ENCODE measurements around the gene ADGRF1.
"Not testable (repeated sequence)": the region's sequence is repeated elsewhere in the genome, so short reads cannot be mapped to it uniquely, and the experiment has no call there.

Gene ADGRF1

DNA sequence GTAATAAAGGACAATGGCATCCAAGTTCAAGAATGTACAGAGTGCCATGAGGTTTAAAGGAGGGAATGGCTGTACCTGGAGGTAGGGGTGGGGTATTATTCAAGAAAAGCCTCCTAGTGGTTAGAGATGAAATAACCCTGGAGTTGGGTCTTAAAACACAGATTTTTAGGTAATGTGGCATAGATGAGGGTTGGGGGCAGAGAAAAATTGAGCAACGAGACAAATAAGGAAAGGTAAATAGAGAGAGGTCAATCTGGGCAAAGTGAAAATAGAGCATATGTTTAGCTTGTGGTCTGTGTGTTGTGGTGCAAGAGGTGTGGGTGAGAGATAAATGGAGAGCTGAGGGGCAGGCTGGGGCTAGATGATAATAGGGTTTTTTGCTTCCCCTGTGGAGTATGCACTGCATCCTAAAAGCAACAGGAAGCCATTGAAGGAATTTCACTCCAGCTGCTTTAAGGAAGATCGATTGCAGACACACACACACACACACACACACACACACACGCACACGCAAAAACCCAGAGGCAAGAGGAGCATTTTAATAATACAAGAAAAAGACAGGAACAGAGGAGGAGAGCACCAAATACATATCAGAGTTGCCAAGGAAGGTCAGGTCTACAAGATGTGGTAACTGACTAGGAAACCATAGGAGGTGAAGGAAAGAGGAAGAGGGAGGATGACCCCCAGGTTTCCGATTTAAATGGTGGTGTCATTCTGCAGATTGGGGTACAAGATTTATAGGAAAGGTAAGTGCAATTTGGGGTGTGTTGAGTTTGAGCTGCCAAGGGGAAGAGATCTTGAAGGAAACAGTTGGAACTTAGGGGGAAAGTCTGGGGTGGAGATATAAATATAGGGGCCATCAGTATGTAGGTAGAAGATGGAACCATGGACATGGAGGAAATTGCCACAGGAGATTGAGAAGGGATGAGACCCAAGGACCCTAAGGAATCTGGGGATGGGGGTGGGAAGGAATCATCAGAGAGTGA, 31.3 kb upstream of the ADGRF1 start:
- Histone ChIP-seq H3K36me3 (replicated peaks) (no peaks in the 10 kb centered on the region), H3K9me3 (no peaks in the 10 kb centered on the region), H3K4me3 (no peak overlapping the region), H3K27me3 (ENCODE audit: low read depth) (peaks cover 6% of the 10 kb centered on the region), H3K4me1 (no peaks in the 10 kb centered on the region)
- in situ Hi-C loops (cut with MboI; ENCODE audit: low sequenced_read_pairs): no loop called here
- DNase-seq (ENCODE audit: low spot score in 2 of 2): no peak

DNA sequence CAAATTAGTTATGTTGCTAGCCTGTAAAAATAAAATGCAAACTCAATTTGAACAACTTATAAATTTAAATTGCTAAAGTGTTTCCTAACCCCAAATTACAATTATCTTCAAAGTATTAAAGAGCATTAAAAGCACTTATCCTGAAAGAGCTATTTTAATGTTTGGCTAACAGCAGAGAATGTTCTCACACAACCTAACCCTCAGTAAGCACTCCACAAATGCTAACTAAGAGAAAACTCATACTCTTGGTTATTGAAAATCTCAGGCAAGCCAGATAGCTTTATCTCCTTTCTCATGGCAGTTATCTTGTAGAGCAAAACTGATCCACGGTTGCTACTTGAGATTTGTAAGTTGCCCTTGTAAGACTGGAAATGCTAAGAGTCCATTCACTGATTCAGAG, 30.5 kb upstream of the ADGRF1 start:
- no peaks in the 10 kb centered on the region for H3K9me3 ChIP-seq
- no peak overlapping the region for H3K4me3 ChIP-seq
- H3K27me3 ChIP-seq (ENCODE audit: low read depth): peaks cover 6% of the 10 kb centered on the region
- no peak for DNase-seq (ENCODE audit: low spot score in 2 of 2)
- H3K36me3 ChIP-seq (replicated peaks): no peaks in the 10 kb centered on the region
- in situ Hi-C loops (cut with MboI; ENCODE audit: low sequenced_read_pairs): no loop called here
- H3K4me1 ChIP-seq: no peaks in the 10 kb centered on the region

DNA sequence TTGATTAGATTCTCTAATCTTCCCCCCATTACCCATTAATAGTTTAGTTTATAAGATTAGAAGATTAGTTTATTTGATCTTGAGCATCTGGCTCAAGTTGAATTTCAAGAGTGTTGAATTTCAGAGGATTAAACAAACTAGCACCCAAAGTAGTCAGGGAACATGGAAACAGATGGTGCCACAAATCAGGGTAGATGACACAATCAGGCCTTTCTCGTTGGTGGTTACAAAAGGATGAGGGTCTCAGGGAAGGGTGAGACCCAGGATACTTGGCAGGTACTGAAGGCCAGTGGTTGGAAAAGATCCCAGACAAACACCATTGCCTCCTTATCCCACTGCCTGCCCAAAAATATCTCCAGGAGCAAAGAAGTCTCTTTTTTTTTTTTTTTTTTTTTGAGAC, 29.5 kb upstream of the ADGRF1 start:
- Histone ChIP-seq H3K4me3 (no peak overlapping the region), H3K9me3 (no peaks in the 10 kb centered on the region), H3K36me3 (replicated peaks) (no peaks in the 10 kb centered on the region), H3K4me1 (no peaks in the 10 kb centered on the region), H3K27me3 (ENCODE audit: low read depth) (no peaks in the 10 kb centered on the region; the same call in 1 of the 2 replicates)
- DNase-seq (ENCODE audit: low spot score in 2 of 2): no peak
- in situ Hi-C loops (cut with MboI; ENCODE audit: low sequenced_read_pairs): no loop called here

DNA sequence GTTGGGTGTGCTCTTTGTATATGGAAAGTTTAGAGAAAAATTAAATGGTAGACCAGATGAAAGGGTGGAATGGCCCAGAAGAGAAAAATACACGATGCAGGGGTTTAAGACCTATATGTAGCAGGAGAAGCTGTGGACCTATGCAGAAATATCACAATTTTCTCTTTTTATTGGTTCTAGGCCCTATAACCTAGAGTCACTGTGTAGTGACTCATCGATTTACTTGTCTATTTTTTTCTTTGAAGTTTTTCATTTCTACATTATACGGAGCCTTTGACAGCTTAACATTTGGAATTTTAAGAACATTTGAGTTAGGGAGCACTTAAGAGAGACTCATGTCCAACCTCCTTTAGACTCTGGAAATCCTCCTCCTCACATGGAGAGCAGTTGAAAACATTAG, 28.3 kb upstream of the ADGRF1 start:
- in situ Hi-C loops (cut with MboI; ENCODE audit: low sequenced_read_pairs): no loop called here
- H3K9me3 ChIP-seq: no peaks in the 10 kb centered on the region
- no peaks in the 10 kb centered on the region for H3K4me1 ChIP-seq
- H3K36me3 ChIP-seq (replicated peaks): no peaks in the 10 kb centered on the region
- no peak for DNase-seq (ENCODE audit: low spot score in 2 of 2)
- H3K4me3 ChIP-seq: no peak overlapping the region
- no peaks in the 10 kb centered on the region for H3K27me3 ChIP-seq (ENCODE audit: low read depth)

DNA sequence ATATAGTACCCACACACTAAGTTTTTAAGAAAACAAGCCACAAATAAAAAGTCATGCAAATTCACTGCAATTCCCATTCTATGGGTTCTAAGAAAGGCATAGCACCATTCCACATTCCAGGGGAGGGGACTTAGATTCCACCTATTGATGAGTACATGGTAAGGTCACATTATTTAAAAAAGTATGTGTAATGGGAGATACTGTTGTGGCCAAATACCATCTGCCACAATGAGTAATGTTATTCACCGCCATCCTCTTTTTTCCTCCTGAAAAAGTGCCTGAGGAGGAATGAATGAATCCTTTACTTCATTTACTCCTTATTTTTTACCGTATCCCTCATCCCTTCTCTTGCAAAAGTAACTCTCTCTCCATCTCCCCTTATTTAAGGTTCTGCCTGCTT, 27.0 kb upstream of the ADGRF1 start:
- no peaks in the 10 kb centered on the region for H3K9me3 ChIP-seq
- H3K27me3 ChIP-seq (ENCODE audit: low read depth): no peaks in the 10 kb centered on the region
- DNase-seq (ENCODE audit: low spot score in 2 of 2): no peak
- no peaks in the 10 kb centered on the region for H3K4me1 ChIP-seq
- no peak overlapping the region for H3K4me3 ChIP-seq
- no peaks in the 10 kb centered on the region for H3K36me3 ChIP-seq (replicated peaks)
- in situ Hi-C loops (cut with MboI; ENCODE audit: low sequenced_read_pairs): no loop called here

DNA sequence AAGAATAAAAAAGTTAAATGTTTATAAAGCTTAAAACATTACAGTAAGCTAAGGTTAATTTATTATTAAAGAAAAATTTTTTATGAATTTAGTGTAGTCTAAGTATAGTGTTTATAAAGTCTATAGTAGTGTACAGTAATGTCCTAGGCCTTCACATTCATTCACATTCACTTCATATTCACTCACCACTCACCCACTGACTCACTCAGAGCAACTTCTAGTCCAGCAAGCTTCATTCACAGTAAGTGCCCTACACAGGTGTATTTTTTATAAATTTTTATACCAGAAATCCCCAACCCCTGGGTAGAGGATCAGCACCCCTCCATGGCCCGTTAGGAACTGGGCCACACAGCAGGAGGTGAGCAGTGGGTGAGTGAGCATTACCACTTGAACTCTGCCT, 24.3 kb upstream of the ADGRF1 start:
- H3K9me3 ChIP-seq: no peaks in the 10 kb centered on the region
- H3K4me3 ChIP-seq: no peak overlapping the region
- H3K36me3 ChIP-seq (replicated peaks): no peaks in the 10 kb centered on the region
- no peak for DNase-seq (ENCODE audit: low spot score in 2 of 2)
- no peaks in the 10 kb centered on the region for H3K4me1 ChIP-seq
- no peaks in the 10 kb centered on the region for H3K27me3 ChIP-seq (ENCODE audit: low read depth)
- in situ Hi-C loops (cut with MboI; ENCODE audit: low sequenced_read_pairs): no loop called here

DNA sequence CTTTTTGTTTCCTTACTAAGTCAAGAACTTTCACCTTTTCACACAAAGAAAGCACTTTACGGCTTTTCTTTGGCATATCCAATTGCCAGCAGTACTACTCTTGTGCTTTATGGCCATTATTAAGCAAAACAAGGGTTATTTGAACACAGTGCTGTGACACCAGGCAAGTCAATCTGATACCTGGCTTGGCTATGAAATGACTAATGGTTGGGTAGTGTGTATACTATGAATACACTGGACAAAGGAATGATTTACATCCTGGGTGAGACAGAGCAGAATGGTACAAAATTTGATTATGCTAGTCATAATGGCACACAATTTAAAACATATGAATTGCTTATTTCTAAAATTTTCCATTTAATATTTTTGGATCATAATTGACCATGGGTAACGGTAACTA, 22.1 kb upstream of the ADGRF1 start:
- DNase-seq (ENCODE audit: low spot score in 2 of 2): no peak
- in situ Hi-C loops (cut with MboI; ENCODE audit: low sequenced_read_pairs): no loop called here
- Histone ChIP-seq H3K27me3 (ENCODE audit: low read depth) (no peaks in the 10 kb centered on the region), H3K4me1 (no peaks in the 10 kb centered on the region), H3K36me3 (replicated peaks) (no peaks in the 10 kb centered on the region), H3K4me3 (no peak overlapping the region), H3K9me3 (no peaks in the 10 kb centered on the region)

DNA sequence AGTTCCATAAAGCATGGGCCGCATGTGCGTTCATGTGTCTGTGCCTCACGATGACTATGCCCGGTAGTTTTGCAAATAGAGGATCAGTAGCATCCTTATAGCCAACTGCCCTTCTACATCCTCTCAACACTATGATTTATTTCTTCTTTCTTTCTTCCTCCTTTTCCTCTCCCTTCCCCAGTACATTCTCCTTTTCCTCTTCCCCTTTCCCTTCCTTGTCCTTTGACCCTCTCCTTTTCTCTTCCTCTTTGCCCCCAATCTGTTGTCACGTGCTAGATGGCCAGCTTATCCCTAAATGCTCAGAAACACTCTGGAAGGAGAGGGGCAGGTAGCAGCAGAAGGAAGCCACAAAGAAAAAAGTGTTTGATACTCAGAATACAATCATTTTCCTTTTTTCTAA, 20.2 kb upstream of the ADGRF1 start:
- Histone ChIP-seq H3K4me3 (no peak overlapping the region), H3K4me1 (no peaks in the 10 kb centered on the region), H3K27me3 (ENCODE audit: low read depth) (no peaks in the 10 kb centered on the region), H3K36me3 (replicated peaks) (no peaks in the 10 kb centered on the region), H3K9me3 (no peaks in the 10 kb centered on the region)
- in situ Hi-C loops (cut with MboI; ENCODE audit: low sequenced_read_pairs): no loop called here
- no peak for DNase-seq (ENCODE audit: low spot score in 2 of 2)

DNA sequence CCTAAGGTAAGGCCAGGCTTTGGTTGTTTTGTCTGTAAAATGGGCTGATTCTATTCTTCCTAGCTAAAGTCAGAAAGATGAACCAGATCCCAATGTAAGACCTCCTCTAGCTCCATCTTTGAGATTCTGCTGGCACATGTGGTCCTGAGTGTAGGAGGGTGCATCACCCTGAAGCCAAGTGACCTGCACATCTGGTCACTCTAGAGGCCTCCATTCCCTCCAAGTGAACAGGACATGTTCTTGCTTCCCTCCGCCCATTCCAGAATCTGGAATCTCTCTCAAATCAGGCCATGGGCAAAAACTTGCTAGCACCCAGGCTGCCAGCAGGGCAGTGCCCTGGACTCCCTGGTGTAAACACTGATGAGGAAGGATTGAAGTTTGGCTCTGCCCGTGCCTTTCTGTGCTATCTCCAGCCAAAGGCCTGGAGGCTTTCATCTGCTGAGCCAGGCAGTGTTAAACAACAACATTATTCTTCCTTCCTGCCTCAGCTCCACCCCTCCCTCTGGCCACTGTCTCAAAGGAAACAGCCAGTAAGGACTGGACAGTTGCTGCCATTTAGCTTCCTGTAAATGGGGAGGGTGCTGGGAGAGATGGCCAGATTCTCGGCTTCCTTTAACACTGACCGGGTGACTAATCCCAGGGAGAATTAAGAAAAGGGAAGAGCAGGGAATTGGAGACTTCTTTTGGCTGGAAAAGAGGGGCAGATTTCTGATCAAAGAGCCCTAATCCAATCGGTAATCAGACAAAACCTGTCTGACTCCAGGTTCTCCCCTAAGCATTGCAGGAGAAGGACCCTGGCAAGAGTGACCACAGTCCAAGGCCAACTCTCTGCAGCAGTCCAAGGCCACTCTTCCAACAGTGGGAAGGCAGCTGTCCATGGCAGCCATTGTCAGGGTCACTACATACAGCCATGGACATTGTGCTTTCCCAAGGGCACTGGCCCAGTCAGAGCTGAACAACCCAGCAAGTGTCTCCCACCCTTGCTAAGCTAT, 19.5 kb upstream of the ADGRF1 start:
- DNase-seq (ENCODE audit: low spot score in 2 of 2): no peak
- in situ Hi-C loops (cut with MboI; ENCODE audit: low sequenced_read_pairs): no loop called here
- Histone ChIP-seq H3K27me3 (ENCODE audit: low read depth) (no peaks in the 10 kb centered on the region), H3K9me3 (no peaks in the 10 kb centered on the region), H3K4me1 (no peaks in the 10 kb centered on the region), H3K36me3 (replicated peaks) (no peaks in the 10 kb centered on the region), H3K4me3 (no peak overlapping the region)

DNA sequence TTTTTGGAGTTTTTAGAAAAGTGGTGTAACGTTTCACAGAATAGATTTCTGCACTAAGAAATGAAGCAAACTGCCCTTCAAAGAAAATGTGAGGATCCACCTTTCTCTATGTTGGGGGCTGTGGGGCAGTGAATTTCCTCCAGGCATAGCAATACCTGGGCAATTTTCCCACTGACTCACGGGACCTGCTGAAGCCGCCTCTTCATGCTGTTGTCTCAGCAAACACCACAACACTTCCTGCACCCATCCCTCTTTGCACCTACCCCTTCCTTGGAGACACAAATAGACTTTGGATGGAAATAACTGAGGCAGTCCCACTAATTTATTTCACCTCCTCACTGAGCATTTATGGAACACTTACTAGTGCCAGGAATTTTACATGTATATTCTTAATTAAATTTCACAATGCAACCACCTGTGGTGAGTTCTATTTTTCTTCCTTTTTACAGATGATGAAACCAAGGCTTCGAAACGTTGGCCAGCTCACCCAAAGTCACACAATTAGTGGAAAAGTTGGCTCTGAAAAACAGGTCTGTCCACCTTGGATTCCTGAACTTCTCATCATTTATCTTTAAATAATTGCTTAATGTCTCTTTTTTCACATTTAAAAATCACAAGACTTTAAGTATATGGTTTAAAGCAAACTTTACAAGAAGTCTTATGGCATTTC, 17.2 kb upstream of the ADGRF1 start:
- H3K9me3 ChIP-seq: no peaks in the 10 kb centered on the region
- no peaks in the 10 kb centered on the region for H3K4me1 ChIP-seq
- in situ Hi-C loops (cut with MboI; ENCODE audit: low sequenced_read_pairs): no loop called here
- no peak overlapping the region for H3K4me3 ChIP-seq
- no peaks in the 10 kb centered on the region for H3K36me3 ChIP-seq (replicated peaks)
- DNase-seq (ENCODE audit: low spot score in 2 of 2): no peak
- no peaks in the 10 kb centered on the region for H3K27me3 ChIP-seq (ENCODE audit: low read depth)

DNA sequence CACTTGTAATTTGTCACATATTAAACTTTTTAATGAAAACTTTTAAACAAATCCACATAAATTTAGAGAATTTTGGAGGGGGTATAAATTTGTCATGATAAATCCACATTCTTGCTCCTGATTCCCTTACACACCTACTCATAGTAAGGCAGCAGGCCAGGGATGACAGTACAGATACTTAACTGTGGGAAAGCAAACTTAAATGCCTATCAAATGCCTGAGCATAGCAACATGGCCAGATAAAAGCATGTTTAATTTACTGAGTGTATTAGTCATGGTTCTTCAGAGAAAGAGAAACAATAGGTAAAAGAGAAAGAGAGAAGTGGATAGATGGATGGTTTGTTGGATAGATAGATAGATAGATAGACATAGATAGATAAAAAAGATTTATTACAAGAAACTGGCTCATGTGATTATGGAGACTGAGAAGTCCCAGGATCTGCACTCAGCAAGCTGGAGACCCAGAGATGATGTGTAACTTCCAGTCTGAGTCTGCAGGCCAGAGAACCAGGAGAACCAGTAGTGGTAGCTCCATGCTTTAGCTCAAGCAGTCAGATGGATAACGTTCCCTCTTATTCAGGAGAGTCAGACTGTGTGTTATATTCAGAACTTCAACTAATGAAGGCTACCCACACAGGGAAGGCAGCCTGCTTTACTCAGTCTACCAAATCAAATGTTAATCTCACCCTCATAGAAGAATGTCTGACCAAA, 15.9 kb upstream of the ADGRF1 start:
- H3K36me3 ChIP-seq (replicated peaks): no peaks in the 10 kb centered on the region
- in situ Hi-C loops (cut with MboI; ENCODE audit: low sequenced_read_pairs): no loop called here
- DNase-seq (ENCODE audit: low spot score in 2 of 2): no peak
- no peaks in the 10 kb centered on the region for H3K9me3 ChIP-seq
- H3K27me3 ChIP-seq (ENCODE audit: low read depth): no peaks in the 10 kb centered on the region
- H3K4me3 ChIP-seq: no peak overlapping the region
- H3K4me1 ChIP-seq: no peaks in the 10 kb centered on the region

DNA sequence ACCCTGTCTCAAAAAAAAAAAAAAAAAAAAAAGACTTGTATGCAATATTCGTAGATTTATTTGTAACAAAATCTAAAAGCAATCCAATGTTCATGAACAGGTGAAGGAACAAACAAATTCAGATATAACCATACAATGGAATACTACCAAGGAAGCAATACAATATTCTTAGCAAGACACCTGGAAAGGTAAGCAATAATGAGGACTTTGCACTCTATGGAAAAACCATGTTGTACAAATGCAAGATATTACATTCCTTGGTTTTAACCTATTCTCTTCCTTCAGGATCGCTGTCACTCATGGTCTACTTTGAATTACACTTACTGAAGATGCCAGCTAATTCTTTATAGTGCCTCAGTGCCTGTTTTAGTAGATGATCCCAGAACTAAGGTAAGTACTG, 14.7 kb upstream of the ADGRF1 start:
- Histone ChIP-seq H3K27me3 (ENCODE audit: low read depth) (no peaks in the 10 kb centered on the region), H3K9me3 (no peaks in the 10 kb centered on the region), H3K36me3 (replicated peaks) (no peaks in the 10 kb centered on the region), H3K4me1 (no peaks in the 10 kb centered on the region), H3K4me3 (no peak overlapping the region)
- DNase-seq (ENCODE audit: low spot score in 2 of 2): no peak
- in situ Hi-C loops (cut with MboI; ENCODE audit: low sequenced_read_pairs): no loop called here

DNA sequence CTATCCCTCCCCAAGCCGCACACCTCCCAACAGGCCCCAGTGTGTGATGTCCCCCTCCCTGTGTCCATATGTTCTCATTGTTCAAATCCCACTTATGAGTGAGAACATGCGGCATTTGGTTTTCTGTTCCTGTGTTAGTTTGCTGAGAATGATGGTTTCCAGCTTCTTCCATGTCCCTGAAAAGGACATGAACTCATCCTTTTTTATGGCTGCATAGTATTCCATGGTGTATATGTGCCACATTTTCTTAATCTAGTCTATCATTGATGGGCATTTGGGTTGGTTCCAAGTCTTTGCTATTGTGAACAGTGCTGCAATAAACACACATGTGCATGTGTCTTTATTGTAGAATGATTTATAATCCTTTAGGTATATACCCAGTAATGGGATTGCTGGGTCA, 12.2 kb upstream of the ADGRF1 start:
- DNase-seq (ENCODE audit: low spot score in 2 of 2); in situ Hi-C loops (cut with MboI; ENCODE audit: low sequenced_read_pairs); H3K9me3 ChIP-seq; H3K36me3 ChIP-seq (replicated peaks); H3K4me3 ChIP-seq; H3K27me3 ChIP-seq (ENCODE audit: low read depth); H3K4me1 ChIP-seq: not testable (repeated sequence)

Measured in HAP-1 (cell line).